ENCODE results near the gene KLHL29.

The KLHL29 gene

DNA sequence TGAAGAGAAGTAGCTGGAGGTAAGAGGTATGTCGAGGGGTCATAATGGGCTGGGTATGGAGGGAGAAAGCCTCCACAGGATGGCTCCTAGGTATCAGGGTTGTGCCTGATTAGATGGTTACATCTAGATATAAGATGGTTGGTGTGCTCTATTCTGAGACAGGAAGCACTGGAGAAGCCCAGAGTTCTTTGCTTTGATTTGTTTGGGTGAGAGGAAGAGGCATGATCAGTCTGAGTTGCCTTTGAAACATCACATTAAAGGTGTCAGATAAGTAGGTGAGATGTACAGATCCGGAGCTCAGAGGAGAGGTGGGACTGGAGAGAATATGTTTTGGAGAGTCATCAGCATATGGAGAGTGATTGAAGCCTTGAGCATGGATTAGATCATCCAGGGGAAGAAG is 74.1 kb downstream of the KLHL29 start:
- no peak overlapping the region for H3K4me2 ChIP-seq (ENCODE audit: low read depth, low read length, poor library complexity, severe bottlenecking)
- TF ChIP-seq EZH2phosphoT487 (IDR thresholded peaks at IDR 0.05; ENCODE audit: borderline replicate concordance) = no peak
- TF ChIP-seq, protein P1, sequence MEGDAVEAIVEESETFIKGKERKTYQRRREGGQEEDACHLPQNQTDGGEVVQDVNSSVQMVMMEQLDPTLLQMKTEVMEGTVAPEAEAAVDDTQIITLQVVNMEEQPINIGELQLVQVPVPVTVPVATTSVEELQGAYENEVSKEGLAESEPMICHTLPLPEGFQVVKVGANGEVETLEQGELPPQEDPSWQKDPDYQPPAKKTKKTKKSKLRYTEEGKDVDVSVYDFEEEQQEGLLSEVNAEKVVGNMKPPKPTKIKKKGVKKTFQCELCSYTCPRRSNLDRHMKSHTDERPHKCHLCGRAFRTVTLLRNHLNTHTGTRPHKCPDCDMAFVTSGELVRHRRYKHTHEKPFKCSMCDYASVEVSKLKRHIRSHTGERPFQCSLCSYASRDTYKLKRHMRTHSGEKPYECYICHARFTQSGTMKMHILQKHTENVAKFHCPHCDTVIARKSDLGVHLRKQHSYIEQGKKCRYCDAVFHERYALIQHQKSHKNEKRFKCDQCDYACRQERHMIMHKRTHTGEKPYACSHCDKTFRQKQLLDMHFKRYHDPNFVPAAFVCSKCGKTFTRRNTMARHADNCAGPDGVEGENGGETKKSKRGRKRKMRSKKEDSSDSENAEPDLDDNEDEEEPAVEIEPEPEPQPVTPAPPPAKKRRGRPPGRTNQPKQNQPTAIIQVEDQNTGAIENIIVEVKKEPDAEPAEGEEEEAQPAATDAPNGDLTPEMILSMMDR (conservative IDR thresholded peaks at IDR 0.05; ENCODE audit: low read length) = no peak
- no peaks in the 10 kb centered on the region for H3K9me2 ChIP-seq (replicated peaks; ENCODE audit: low read depth, low read length)
- H3K4me3 ChIP-seq (ENCODE audit: low read length, poor library complexity, severe bottlenecking) = no peak overlapping the region
- H3K9ac ChIP-seq (ENCODE audit: low read depth, low read length, poor library complexity, severe bottlenecking) = no peak overlapping the region
- no peaks in the 10 kb centered on the region for H3K36me3 ChIP-seq (ENCODE audit: insufficient read depth, low read length)
- H2AFZ ChIP-seq (ENCODE audit: low read length) = no peak overlapping the region
- H3K27me3 ChIP-seq (ENCODE audit: insufficient read depth, low read length, poor library complexity, severe bottlenecking) = peaks cover 7% of the 10 kb centered on the region
- no peaks in the 10 kb centered on the region for H3F3A ChIP-seq (ENCODE audit: low read depth)
- no peaks in the 10 kb centered on the region for H3K79me2 ChIP-seq (ENCODE audit: insufficient read depth, low read length)
- H3K9me3 ChIP-seq (ENCODE audit: insufficient read depth, low read depth, low read length) = no peaks in the 10 kb centered on the region
- no peaks in the 10 kb centered on the region for H3K4me1 ChIP-seq (ENCODE audit: insufficient read depth, low read length, poor library complexity, severe bottlenecking)
- peaks cover 6% of the 10 kb centered on the region for H4K20me1 ChIP-seq (ENCODE audit: insufficient read depth, low read length, poor library complexity, severe bottlenecking)

DNA sequence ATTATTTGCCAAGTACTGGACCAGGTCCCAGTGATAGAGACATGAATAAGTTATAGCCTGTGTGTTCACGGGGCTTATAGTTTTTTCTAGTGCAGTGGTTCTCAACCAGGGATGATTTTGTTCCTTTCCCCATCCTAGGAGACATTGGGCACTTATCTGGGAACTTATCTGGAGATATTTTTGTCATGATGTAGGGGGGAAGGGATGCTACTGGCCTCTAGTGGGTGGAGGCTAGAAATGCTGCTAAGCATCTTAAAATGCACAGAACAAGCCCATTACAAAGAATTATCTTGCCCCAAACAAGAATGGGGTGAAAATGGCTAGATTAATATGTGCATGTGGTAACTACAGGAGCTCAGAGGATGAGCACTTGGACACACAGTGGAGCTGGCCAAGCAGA is 75.2 kb downstream of the KLHL29 start:
- Histone ChIP-seq H3F3A (ENCODE audit: low read depth) (no peaks in the 10 kb centered on the region), H4K20me1 (ENCODE audit: insufficient read depth, low read length, poor library complexity, severe bottlenecking) (no peaks in the 10 kb centered on the region), H3K9me2 (replicated peaks; ENCODE audit: low read depth, low read length) (no peaks in the 10 kb centered on the region), H2AFZ (ENCODE audit: low read length) (no peak overlapping the region), H3K4me1 (ENCODE audit: insufficient read depth, low read length, poor library complexity, severe bottlenecking) (no peaks in the 10 kb centered on the region), H3K4me3 (ENCODE audit: low read length, poor library complexity, severe bottlenecking) (no peak overlapping the region), H3K36me3 (ENCODE audit: insufficient read depth, low read length) (no peaks in the 10 kb centered on the region), H3K4me2 (ENCODE audit: low read depth, low read length, poor library complexity, severe bottlenecking) (no peak overlapping the region), H3K9me3 (ENCODE audit: insufficient read depth, low read depth, low read length) (no peaks in the 10 kb centered on the region), H3K27me3 (ENCODE audit: insufficient read depth, low read length, poor library complexity, severe bottlenecking) (peaks cover 5% of the 10 kb centered on the region), H3K79me2 (ENCODE audit: insufficient read depth, low read length) (no peaks in the 10 kb centered on the region), H3K9ac (ENCODE audit: low read depth, low read length, poor library complexity, severe bottlenecking) (no peak overlapping the region)
- no peak for TF ChIP-seq EZH2phosphoT487 (IDR thresholded peaks at IDR 0.05; ENCODE audit: borderline replicate concordance)
- TF ChIP-seq, protein P1 (conservative IDR thresholded peaks at IDR 0.05; ENCODE audit: low read length) = peak; percentile 82

DNA sequence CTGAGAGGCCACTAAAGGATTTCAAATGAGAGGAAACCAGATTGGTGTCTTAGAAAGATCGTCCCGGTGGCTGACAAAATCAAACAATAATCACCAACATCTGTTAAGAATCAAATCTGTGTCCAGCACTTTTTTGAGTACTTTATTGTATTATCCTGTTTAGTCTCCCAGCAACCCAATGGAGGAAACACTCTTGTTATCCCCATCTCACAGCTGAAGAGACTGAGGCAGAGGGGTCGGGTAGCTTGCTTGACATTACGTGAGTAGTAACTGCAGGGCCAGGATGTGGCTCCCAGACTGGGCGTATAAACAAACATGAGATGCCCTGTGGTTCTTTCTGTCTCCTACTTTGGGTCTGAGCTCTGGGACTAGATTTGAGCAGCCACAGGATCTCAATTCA is 76.0 kb downstream of the KLHL29 start:
- Histone ChIP-seq H3K4me3 (ENCODE audit: low read length, poor library complexity, severe bottlenecking) (no peak overlapping the region), H3K4me1 (ENCODE audit: insufficient read depth, low read length, poor library complexity, severe bottlenecking) (no peaks in the 10 kb centered on the region), H4K20me1 (ENCODE audit: insufficient read depth, low read length, poor library complexity, severe bottlenecking) (no peaks in the 10 kb centered on the region), H3K9me3 (ENCODE audit: insufficient read depth, low read depth, low read length) (no peaks in the 10 kb centered on the region), H3K79me2 (ENCODE audit: insufficient read depth, low read length) (no peaks in the 10 kb centered on the region), H3K36me3 (ENCODE audit: insufficient read depth, low read length) (no peaks in the 10 kb centered on the region), H2AFZ (ENCODE audit: low read length) (no peak overlapping the region), H3K9me2 (replicated peaks; ENCODE audit: low read depth, low read length) (no peaks in the 10 kb centered on the region), H3K9ac (ENCODE audit: low read depth, low read length, poor library complexity, severe bottlenecking) (no peak overlapping the region), H3K4me2 (ENCODE audit: low read depth, low read length, poor library complexity, severe bottlenecking) (no peak overlapping the region), H3K27me3 (ENCODE audit: insufficient read depth, low read length, poor library complexity, severe bottlenecking) (peaks cover under 1% of the 10 kb centered on the region), H3F3A (ENCODE audit: low read depth) (no peaks in the 10 kb centered on the region)
- no peak for TF ChIP-seq EZH2phosphoT487 (IDR thresholded peaks at IDR 0.05; ENCODE audit: borderline replicate concordance)
- TF ChIP-seq, protein P1 (conservative IDR thresholded peaks at IDR 0.05; ENCODE audit: low read length) = no peak

Data from Loucy (cell line).